HepG2 (cell line): ENCODE results near the gene ADGRG1. TPM values are rescaled to one million over a fixed set of nuclear protein-coding genes. Genes with fewer than 3 reads are reported as not detected.
A peak's percentile ranks its signal among the peaks of the same experiment; 100 is the strongest.

Experiments used
- ELF1 ChIP-seq: sonication (generic); formaldehyde crosslinking; IDR thresholded peaks from 2 replicates; pipeline ENCODE4 v1.4.0; 2020; ENCODE audit warnings: missing genetic modification reagents
- FOSL2 ChIP-seq: sonication (generic); formaldehyde crosslinking; IDR thresholded peaks from 2 replicates; pipeline ENCODE4 v1.4.0; 2020; ENCODE audit warnings: missing genetic modification reagents
- KAT2B ChIP-seq: fragments of 150-350 bp; IDR thresholded peaks from 2 replicates; pipeline ENCODE4 v1.6.1; 2014; ENCODE audit warnings: low read depth, low read length, borderline replicate concordance
- KAT8 ChIP-seq: IDR thresholded peaks from 2 replicates; pipeline ENCODE4 v1.6.1; 2016; ENCODE audit warnings: missing genetic modification reagents, missing compliant biosample characterization
- KDM2A ChIP-seq: sonication (generic); formaldehyde crosslinking; IDR thresholded peaks from 2 replicates; pipeline ENCODE4 v1.4.0; 2020; ENCODE audit warnings: low read depth, missing genetic modification reagents, borderline replicate concordance
- KLF12 ChIP-seq: sonication (generic); formaldehyde crosslinking; IDR thresholded peaks from 2 replicates; pipeline ENCODE4 v1.4.0; 2020; ENCODE audit warnings: missing genetic modification reagents, borderline replicate concordance
- KMT2A ChIP-seq: sonication (generic); formaldehyde crosslinking; IDR thresholded peaks from 2 replicates; pipeline ENCODE4 v1.4.0; 2020; ENCODE audit warnings: missing genetic modification reagents
- NBN ChIP-seq: fragments of 450-650 bp; conservative IDR thresholded peaks from 2 replicates; pipeline ENCODE4 v1.6.1; 2017
- TEAD3 ChIP-seq: optimal IDR thresholded peaks from 2 replicates; pipeline ENCODE3; 2016; ENCODE audit warnings: borderline replicate concordance
- TOPORS ChIP-seq: sonication (generic); formaldehyde crosslinking; IDR thresholded peaks from 2 replicates; pipeline ENCODE4 v1.8.0; 2023; ENCODE audit warnings: mild to moderate bottlenecking, missing genetic modification reagents
- YEATS2 ChIP-seq: sonication (generic); formaldehyde crosslinking; IDR thresholded peaks from 2 replicates; pipeline ENCODE4 v1.4.0; 2020; ENCODE audit warnings: missing genetic modification reagents, borderline replicate concordance
- ZNF335 ChIP-seq: sonication (generic); formaldehyde crosslinking; IDR thresholded peaks from 2 replicates; pipeline ENCODE4 v1.4.0; 2020; ENCODE audit warnings: missing genetic modification reagents
- ZNF547 ChIP-seq: sonication (generic); formaldehyde crosslinking; IDR thresholded peaks from 2 replicates; pipeline ENCODE4 v1.5.1; 2020; ENCODE audit warnings: mild to moderate bottlenecking, missing genetic modification reagents
- ZSCAN9 ChIP-seq: IDR thresholded peaks from 2 replicates; pipeline ENCODE4 v1.6.1; 2016; ENCODE audit warnings: borderline replicate concordance
- polyA plus RNA-seq, 8 experiments: library from polyadenylated mRNA; depleted of rRNA in 3 of 8; stranded (reverse) in 7 of 8; unstranded in 1 of 8; fragments of >200 nt; fragmentation: Illumina TruSeq in 4 of 8; extraction: Trizol in 4 of 8; gene quantifications; 2 replicates each; pipeline versions ENCODE4 v1.2.1 to v1.2.3, GENCODE V29; 2011 to 2016; ENCODE audit warnings: low read depth in 4 of 8, missing spikeins in 1 of 8, mixed read lengths in 1 of 8; ENCODE audit not compliant: insufficient read depth in 1 of 8
- total RNA-seq, 5 experiments: library from RNA; depleted of rRNA; stranded (reverse); fragments of >200 nt; fragmentation: Illumina TruSeq; extraction: Trizol; gene quantifications; 2 replicates each; pipeline ENCODE4 v1.2.3, GENCODE V29; 2016; ENCODE audit warnings: low read depth in 1 of 5
- TF ChIP-seq, protein P1 (sequence below): sonication (generic); formaldehyde crosslinking; IDR thresholded peaks from 2 replicates; pipeline ENCODE4 v1.8.1; 2022; ENCODE audit warnings: mild to moderate bottlenecking, missing genetic modification reagents
- TF ChIP-seq, protein P2 (sequence below): sonication (generic); formaldehyde crosslinking; IDR thresholded peaks from one replicate; pipeline ENCODE4 v1.5.1; 2020; ENCODE audit warnings: mild to moderate bottlenecking, missing genetic modification reagents; ENCODE audit errors: not compliant biosample characterization
- TF ChIP-seq, protein P3 (sequence below): sonication (generic); formaldehyde crosslinking; IDR thresholded peaks from 2 replicates; pipeline ENCODE4 v1.4.0; 2020; ENCODE audit warnings: missing genetic modification reagents, borderline replicate concordance
- TF ChIP-seq, protein P4 (sequence below): conservative IDR thresholded peaks from 2 replicates; pipeline ENCODE4 v1.6.1; 2018; ENCODE audit warnings: missing genetic modification reagents

Gene ADGRG1
- total and polyA plus RNA-seq, 2 of the 13 experiments (the other 11 are each of a cell fraction or from before 2014, with no cell fraction given) = 2.7 to 5.9 TPM

DNA sequence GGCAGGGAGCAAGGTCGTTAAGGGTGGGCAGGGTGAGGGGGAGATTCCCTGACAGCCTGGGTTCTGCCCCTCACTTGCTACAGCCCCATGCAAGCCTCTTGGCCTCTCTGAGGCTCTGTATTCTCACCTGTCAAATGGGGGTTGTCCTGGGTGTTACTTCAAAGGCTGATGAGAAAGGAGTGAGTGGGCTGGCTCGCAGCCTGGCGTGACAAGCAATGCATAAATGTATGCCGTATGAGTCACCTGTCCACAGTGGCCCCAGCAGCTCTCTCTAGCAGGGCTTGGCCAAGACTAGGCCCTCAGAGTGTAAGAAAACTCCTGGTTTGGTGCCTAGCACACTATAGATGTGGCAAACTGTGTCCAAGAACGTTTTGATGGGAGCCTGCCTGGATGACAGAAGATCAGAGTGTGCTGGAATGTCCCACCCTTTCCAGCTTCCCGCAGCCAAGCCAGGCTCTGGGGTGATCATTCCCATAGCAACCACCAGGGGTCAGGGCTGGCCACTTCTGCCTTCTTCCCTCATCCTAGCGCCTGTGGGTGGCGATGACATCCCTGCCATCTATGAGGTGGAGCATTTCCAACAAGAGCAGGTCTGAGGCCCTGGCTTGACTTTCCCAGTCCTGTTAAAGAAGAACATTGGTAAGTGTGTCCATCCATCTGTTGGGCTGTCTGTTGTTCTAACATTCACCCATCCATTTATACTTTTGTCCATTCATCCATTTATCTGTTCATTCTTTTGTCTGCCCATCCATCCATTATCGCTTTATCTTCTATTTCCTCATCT lies 37.2 kb upstream of the ADGRG1 start (continued):
- TF ChIP-seq TOPORS (CRISPR knock-in tag) = no peak
- peak; percentile 44; the same call in 1 of the 2 replicates for TF ChIP-seq KAT8 (CRISPR knock-in tag)
- TF ChIP-seq KDM2A = peak; percentile 52
- no peak for TF ChIP-seq ZNF335
- TF ChIP-seq NBN = no peak
- TF ChIP-seq, protein P1, sequence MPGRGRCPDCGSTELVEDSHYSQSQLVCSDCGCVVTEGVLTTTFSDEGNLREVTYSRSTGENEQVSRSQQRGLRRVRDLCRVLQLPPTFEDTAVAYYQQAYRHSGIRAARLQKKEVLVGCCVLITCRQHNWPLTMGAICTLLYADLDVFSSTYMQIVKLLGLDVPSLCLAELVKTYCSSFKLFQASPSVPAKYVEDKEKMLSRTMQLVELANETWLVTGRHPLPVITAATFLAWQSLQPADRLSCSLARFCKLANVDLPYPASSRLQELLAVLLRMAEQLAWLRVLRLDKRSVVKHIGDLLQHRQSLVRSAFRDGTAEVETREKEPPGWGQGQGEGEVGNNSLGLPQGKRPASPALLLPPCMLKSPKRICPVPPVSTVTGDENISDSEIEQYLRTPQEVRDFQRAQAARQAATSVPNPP (CRISPR knock-in tag) = no peak
- TF ChIP-seq, protein P2, sequence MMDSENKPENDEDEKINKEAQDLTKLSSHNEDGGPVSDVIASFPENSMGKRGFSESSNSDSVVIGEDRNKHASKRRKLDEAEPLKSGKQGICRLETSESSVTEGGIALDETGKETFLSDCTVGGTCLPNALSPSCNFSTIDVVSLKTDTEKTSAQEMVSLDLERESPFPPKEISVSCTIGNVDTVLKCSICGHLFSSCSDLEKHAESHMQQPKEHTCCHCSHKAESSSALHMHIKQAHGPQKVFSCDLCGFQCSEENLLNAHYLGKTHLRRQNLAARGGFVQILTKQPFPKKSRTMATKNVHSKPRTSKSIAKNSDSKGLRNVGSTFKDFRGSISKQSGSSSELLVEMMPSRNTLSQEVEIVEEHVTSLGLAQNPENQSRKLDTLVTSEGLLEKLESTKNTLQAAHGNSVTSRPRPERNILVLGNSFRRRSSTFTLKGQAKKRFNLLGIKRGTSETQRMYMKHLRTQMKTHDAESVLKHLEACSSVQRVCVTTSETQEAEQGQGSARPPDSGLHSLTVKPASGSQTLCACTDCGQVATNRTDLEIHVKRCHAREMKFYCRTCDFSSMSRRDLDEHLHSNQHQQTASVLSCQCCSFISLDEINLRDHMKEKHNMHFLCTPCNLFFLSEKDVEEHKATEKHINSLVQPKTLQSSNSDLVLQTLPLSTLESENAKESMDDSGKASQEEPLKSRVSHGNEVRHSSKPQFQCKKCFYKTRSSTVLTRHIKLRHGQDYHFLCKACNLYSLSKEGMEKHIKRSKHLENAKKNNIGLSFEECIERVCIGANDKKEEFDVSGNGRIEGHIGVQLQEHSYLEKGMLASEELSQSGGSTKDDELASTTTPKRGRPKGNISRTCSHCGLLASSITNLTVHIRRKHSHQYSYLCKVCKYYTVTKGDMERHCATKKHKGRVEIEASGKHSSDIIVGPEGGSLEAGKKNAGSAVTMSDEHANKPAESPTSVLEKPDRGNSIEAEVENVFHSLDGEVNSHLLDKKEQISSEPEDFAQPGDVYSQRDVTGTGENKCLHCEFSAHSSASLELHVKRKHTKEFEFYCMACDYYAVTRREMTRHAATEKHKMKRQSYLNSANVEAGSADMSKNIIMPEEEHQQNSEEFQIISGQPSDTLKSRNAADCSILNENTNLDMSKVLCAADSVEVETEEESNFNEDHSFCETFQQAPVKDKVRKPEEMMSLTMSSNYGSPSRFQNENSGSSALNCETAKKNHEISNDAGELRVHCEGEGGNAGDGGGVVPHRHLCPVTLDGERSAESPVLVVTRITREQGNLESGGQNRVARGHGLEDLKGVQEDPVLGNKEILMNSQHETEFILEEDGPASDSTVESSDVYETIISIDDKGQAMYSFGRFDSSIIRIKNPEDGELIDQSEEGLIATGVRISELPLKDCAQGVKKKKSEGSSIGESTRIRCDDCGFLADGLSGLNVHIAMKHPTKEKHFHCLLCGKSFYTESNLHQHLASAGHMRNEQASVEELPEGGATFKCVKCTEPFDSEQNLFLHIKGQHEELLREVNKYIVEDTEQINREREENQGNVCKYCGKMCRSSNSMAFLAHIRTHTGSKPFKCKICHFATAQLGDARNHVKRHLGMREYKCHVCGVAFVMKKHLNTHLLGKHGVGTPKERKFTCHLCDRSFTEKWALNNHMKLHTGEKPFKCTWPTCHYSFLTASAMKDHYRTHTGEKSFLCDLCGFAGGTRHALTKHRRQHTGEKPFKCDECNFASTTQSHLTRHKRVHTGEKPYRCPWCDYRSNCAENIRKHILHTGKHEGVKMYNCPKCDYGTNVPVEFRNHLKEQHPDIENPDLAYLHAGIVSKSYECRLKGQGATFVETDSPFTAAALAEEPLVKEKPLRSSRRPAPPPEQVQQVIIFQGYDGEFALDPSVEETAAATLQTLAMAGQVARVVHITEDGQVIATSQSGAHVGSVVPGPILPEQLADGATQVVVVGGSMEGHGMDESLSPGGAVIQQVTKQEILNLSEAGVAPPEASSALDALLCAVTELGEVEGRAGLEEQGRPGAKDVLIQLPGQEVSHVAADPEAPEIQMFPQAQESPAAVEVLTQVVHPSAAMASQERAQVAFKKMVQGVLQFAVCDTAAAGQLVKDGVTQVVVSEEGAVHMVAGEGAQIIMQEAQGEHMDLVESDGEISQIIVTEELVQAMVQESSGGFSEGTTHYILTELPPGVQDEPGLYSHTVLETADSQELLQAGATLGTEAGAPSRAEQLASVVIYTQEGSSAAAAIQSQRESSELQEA = no peak
- TF ChIP-seq, protein P3, sequence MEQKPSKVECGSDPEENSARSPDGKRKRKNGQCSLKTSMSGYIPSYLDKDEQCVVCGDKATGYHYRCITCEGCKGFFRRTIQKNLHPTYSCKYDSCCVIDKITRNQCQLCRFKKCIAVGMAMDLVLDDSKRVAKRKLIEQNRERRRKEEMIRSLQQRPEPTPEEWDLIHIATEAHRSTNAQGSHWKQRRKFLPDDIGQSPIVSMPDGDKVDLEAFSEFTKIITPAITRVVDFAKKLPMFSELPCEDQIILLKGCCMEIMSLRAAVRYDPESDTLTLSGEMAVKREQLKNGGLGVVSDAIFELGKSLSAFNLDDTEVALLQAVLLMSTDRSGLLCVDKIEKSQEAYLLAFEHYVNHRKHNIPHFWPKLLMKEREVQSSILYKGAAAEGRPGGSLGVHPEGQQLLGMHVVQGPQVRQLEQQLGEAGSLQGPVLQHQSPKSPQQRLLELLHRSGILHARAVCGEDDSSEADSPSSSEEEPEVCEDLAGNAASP = peak; percentile 28; the same call in 1 of the 2 replicates
- TF ChIP-seq YEATS2 (CRISPR knock-in tag) = peak; percentile 12; the same call in 1 of the 2 replicates
- no peak for TF ChIP-seq KMT2A
- TF ChIP-seq FOSL2 (CRISPR knock-in tag) = peak; percentile 74
- TF ChIP-seq TEAD3 (CRISPR knock-in tag) = peak; percentile 92
- no peak for TF ChIP-seq ZNF547 (CRISPR knock-in tag)
- TF ChIP-seq ZSCAN9 (CRISPR knock-in tag) = 0 out of 2 replicates have a peak, but pooled peaks have one; percentile 48
- TF ChIP-seq KAT2B = no peak
- 0 out of 2 replicates have a peak, but pooled peaks have one; percentile 23 for TF ChIP-seq ELF1
- TF ChIP-seq, protein P4, sequence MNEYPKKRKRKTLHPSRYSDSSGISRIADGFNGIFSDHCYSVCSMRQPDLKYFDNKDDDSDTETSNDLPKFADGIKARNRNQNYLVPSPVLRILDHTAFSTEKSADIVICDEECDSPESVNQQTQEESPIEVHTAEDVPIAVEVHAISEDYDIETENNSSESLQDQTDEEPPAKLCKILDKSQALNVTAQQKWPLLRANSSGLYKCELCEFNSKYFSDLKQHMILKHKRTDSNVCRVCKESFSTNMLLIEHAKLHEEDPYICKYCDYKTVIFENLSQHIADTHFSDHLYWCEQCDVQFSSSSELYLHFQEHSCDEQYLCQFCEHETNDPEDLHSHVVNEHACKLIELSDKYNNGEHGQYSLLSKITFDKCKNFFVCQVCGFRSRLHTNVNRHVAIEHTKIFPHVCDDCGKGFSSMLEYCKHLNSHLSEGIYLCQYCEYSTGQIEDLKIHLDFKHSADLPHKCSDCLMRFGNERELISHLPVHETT (CRISPR knock-in tag) = 0 out of 2 replicates have a peak, but pooled peaks have one; percentile 40
- TF ChIP-seq KLF12 (CRISPR knock-in tag) = no peak
